Progenitor cell of endocrine pancreas (in vitro differentiated cells): ENCODE data around the gene OSBPL9. TPM values are rescaled to one million over a fixed set of nuclear protein-coding genes. Genes with fewer than 3 reads are reported as not detected.

Experiments
- DNase-seq: peaks from one replicate; pipeline ENCODE4 v3.0.0; 2021; ENCODE audit warnings: low spot score; ENCODE audit not compliant: unreplicated experiment
- H3K27ac Mint-ChIP-seq: 2 replicates; pipeline ENCODE4 v1.8.0; 2021; ENCODE audit warnings: mild to moderate bottlenecking, moderate library complexity, mixed read lengths
- H3K27me3 Mint-ChIP-seq: 2 replicates; pipeline ENCODE4 v1.8.0; 2021; ENCODE audit warnings: mixed read lengths
- H3K36me3 Mint-ChIP-seq: 2 replicates; pipeline ENCODE4 v1.8.0; 2022; ENCODE audit warnings: mixed read lengths; ENCODE audit not compliant: insufficient read depth
- H3K4me1 Mint-ChIP-seq: 2 replicates; pipeline ENCODE4 v1.8.0; 2021; ENCODE audit warnings: low read depth, mixed read lengths
- H3K4me3 Mint-ChIP-seq: 2 replicates; pipeline ENCODE4 v1.8.0; 2021; ENCODE audit warnings: low read depth, mild to moderate bottlenecking, moderate library complexity, mixed read lengths
- H3K9me3 Mint-ChIP-seq: 2 replicates; pipeline ENCODE4 v1.8.0; 2021; ENCODE audit warnings: low read depth, mixed read lengths
- CTCF ChIP-seq: fragments of 200-600 bp; sonication (generic); IDR thresholded peaks from one replicate; pipeline ENCODE4 v1.5.0; 2021; ENCODE audit warnings: antibody characterized with exemption, mild to moderate bottlenecking; ENCODE audit not compliant: unreplicated experiment
- total RNA-seq: library from RNA; stranded (reverse); gene quantifications from 2 replicates; pipeline ENCODE4 v1.2.1, GENCODE V29; 2021

Gene OSBPL9
- total RNA-seq, 1 donor from 2014 or later = 138 TPM

DNA sequence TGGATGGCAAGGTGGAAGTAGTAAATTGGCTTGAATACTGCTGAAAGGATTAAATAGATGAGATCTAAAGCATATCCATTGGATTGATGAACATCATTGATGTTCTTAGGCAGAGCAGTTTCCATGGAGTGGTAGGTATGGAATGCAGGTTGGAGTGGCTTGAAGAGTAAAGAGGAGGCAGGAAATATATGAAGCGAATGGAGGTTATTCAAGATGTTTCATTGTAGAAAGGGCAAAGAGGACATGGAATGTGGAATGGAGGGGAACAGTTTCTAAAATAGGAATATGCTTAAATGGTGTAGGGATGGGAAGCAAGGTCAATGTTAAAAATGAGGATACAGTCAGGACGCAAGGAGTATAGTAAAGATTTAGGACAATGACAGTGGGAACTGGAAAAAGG, 6.1 kb downstream of the OSBPL9 start:
- no peak for TF ChIP-seq CTCF
- no peak overlapping the region for H3K27ac Mint-ChIP-seq
- H3K9me3 Mint-ChIP-seq = no peaks in the 10 kb centered on the region
- no peaks in the 10 kb centered on the region for H3K36me3 Mint-ChIP-seq
- H3K4me3 Mint-ChIP-seq = no peak overlapping the region
- H3K4me1 Mint-ChIP-seq = peaks cover 13% of the 10 kb centered on the region
- DNase-seq = no peak
- H3K27me3 Mint-ChIP-seq = no peaks in the 10 kb centered on the region

DNA sequence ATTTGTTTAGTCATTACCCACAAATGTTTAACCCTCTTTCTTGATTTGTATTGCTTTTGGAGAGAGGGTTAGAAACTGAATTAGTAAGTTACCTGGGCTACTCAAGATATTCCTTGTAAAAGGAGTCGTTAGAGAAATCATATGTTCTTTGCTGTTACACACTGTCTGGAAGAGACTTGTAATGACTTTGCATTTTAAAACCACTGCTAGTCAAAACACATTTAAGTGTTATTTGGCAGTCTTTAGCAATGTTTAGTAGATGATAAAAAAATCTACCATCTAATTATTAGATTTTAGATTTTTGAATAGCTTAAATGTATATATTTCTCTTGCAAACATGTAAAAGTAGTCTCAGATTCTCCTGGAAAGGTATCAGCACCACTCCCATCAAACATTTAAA, 6.6 kb downstream of the OSBPL9 start:
- H3K9me3 Mint-ChIP-seq = no peaks in the 10 kb centered on the region
- H3K4me1 Mint-ChIP-seq = peaks cover 10% of the 10 kb centered on the region
- no peak overlapping the region for H3K4me3 Mint-ChIP-seq
- no peaks in the 10 kb centered on the region for H3K27me3 Mint-ChIP-seq
- TF ChIP-seq CTCF = no peak
- no peaks in the 10 kb centered on the region for H3K36me3 Mint-ChIP-seq
- no peak overlapping the region for H3K27ac Mint-ChIP-seq
- no peak for DNase-seq

GRCh38 chr1:51624855-51625254, 8.0 kb downstream of the OSBPL9 start:
- H3K9me3 Mint-ChIP-seq = no peaks in the 10 kb centered on the region
- H3K36me3 Mint-ChIP-seq = no peaks in the 10 kb centered on the region
- no peak for TF ChIP-seq CTCF
- no peak overlapping the region for H3K4me3 Mint-ChIP-seq
- H3K4me1 Mint-ChIP-seq = peaks cover 15% of the 10 kb centered on the region
- H3K27ac Mint-ChIP-seq = no peak overlapping the region
- no peak for DNase-seq
- no peaks in the 10 kb centered on the region for H3K27me3 Mint-ChIP-seq

DNA sequence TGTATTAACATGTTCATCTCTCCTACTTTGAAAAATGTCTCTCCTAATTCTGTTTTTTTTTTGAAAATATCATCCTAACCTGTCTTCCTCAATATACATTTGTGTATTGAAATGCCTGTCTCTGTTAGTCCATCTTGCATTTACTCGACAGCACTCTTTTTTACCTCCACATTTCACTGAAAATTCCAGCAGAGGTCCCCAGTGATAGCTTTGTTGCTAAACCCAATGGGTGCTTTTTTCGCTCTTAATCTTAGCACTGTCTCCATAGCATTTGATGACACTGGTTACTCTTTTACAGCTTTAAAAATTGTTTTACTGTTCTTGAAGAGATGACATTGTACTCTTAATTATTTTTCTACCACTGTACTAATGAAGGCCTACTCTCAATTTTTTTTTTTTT, 10.8 kb downstream of the OSBPL9 start:
- peaks cover 2% of the 10 kb centered on the region for H3K36me3 Mint-ChIP-seq
- no peak overlapping the region for H3K4me3 Mint-ChIP-seq
- no peaks in the 10 kb centered on the region for H3K9me3 Mint-ChIP-seq
- DNase-seq = no peak
- TF ChIP-seq CTCF = peak; percentile 58
- no peak overlapping the region for H3K27ac Mint-ChIP-seq
- no peaks in the 10 kb centered on the region for H3K27me3 Mint-ChIP-seq
- peaks cover 9% of the 10 kb centered on the region for H3K4me1 Mint-ChIP-seq

GRCh38 chr1:51628715-51629590, 12.1 kb downstream of the OSBPL9 start:
- H3K36me3 Mint-ChIP-seq = peaks cover 2% of the 10 kb centered on the region
- H3K27ac Mint-ChIP-seq = no peak overlapping the region
- no peaks in the 10 kb centered on the region for H3K9me3 Mint-ChIP-seq
- TF ChIP-seq CTCF = no peak
- no peak for DNase-seq
- no peaks in the 10 kb centered on the region for H3K27me3 Mint-ChIP-seq
- H3K4me1 Mint-ChIP-seq = peaks cover 9% of the 10 kb centered on the region
- no peak overlapping the region for H3K4me3 Mint-ChIP-seq
